HG03460 (cell line): ENCODE measurements around the gene GSTA1.
"Not testable (repeated sequence)": the region's sequence is repeated elsewhere in the genome, so short reads cannot be mapped to it uniquely, and the experiment has no call there.

Experiments used
- ATAC-seq: cut with Tn5 transposase; IDR thresholded peaks from one replicate; pipeline ENCODE4 v1.9.1; 2021; ENCODE audit not compliant: unreplicated experiment

The GSTA1 gene

GRCh38 chr6:52803668-52804255 is at the start of gene GSTA1:
GSTA1 (minus strand) TSS chr6:52803816; CDS start chr6:52799267, 4,549 bp downstream.
- not testable (repeated sequence) for ATAC-seq

- no peak for ATAC-seq
These were observed 45.5 kb upstream of the GSTA1 start for GRCh38 chr6:52849137-52849536.

- no peak for ATAC-seq
These were observed 42.4 kb upstream of the GSTA1 start for GRCh38 chr6:52846002-52846401.

GRCh38 chr6:52843605-52844004 is 40.0 kb upstream of the GSTA1 start:
- ATAC-seq = no peak

- no peak for ATAC-seq
These were observed 37.4 kb upstream of the GSTA1 start, which contains the start of gene GSTA5 for GRCh38 chr6:52840763-52841585. GSTA5 (minus strand) TSS chr6:52840813.

- ATAC-seq = no peak
These were observed 35.8 kb upstream of the GSTA1 start for GRCh38 chr6:52839124-52840055.

GRCh38 chr6:52834481-52834880 is 30.9 kb upstream of the GSTA1 start:
- no peak for ATAC-seq

- not testable (repeated sequence) for ATAC-seq
These were observed 27.3 kb upstream of the GSTA1 start for GRCh38 chr6:52830869-52831268.

GRCh38 chr6:52829046-52829817 is 25.6 kb upstream of the GSTA1 start:
- ATAC-seq = no peak

- ATAC-seq = not testable (repeated sequence)
These were observed 25.0 kb upstream of the GSTA1 start for GRCh38 chr6:52828621-52829020.

- ATAC-seq = not testable (repeated sequence)
These were observed 23.6 kb upstream of the GSTA1 start for GRCh38 chr6:52827073-52827783.

- ATAC-seq = no peak
These were observed 22.9 kb upstream of the GSTA1 start for GRCh38 chr6:52826513-52826912.

- ATAC-seq = not testable (repeated sequence)
These were observed 22.4 kb upstream of the GSTA1 start for GRCh38 chr6:52825900-52826459.

- ATAC-seq = not testable (repeated sequence)
These were observed 21.7 kb upstream of the GSTA1 start for GRCh38 chr6:52825270-52825793.

GRCh38 chr6:52821842-52822241 is 18.2 kb upstream of the GSTA1 start:
- no peak for ATAC-seq

- no peak for ATAC-seq
These were observed 16.6 kb upstream of the GSTA1 start for GRCh38 chr6:52820198-52820597.

GRCh38 chr6:52815167-52816092 is 11.8 kb upstream of the GSTA1 start:
- ATAC-seq = peak; percentile 84

- not testable (repeated sequence) for ATAC-seq
These were observed 10.9 kb upstream of the GSTA1 start for GRCh38 chr6:52814545-52814944.
